Activated CD8-positive, alpha-beta memory T cell treated with anti-CD3 and anti-CD28 coated beads, Interleukin-2, amount 50 U/mL, for 48 hours (primary cell): ENCODE results near the gene CDH4.
"Not testable (repeated sequence)": the region's sequence is repeated elsewhere in the genome, so short reads cannot be mapped to it uniquely, and the experiment has no call there.

Experiments
- DNase-seq: peaks from one replicate; pipeline ENCODE4 v3.0.0-alpha.2; 2020

CDH4 gene

GRCh38 chr20:61464307-61465303, 212.5 kb downstream of the CDH4 start:
- no peak for DNase-seq

DNA sequence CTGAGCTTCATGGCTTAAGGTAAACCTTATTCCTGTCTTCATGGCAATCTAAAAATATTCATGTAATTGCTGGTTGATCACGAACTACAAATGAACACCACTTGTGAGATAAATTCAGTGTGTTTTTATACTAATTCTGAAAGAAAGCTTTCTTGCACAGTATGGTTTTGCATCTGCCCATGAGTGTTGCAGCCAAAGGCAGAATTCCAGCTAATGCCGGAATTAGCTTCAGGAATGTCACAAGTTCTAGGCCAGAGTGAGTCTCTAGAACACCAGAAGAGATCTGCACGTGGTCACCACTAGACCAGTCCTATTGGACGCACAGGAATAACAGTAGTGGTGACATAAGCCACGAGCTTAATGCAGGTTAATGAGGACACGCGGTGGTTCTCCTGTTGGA, 223.7 kb downstream of the CDH4 start:
- DNase-seq: no peak

DNA sequence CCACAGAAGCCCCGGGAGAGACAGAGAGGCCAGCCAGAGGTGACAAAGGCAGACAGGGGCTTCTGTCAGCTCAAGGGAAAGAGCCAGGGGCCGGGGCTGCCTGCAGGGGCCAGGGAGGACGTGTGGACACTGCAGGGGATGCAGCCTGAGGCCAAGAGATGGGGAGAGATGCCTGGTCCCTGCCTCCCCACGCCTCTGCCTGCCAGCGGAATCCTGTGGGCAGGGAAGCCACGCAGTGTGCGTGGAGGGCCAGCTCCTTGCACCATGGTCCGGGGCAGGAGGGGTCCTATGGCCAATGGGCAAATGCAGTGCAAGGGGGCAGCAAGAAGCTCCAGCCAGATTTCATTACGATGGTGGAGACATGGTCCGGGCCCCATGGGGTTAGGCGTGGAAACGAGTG, 224.9 kb downstream of the CDH4 start:
- DNase-seq: no peak

DNA sequence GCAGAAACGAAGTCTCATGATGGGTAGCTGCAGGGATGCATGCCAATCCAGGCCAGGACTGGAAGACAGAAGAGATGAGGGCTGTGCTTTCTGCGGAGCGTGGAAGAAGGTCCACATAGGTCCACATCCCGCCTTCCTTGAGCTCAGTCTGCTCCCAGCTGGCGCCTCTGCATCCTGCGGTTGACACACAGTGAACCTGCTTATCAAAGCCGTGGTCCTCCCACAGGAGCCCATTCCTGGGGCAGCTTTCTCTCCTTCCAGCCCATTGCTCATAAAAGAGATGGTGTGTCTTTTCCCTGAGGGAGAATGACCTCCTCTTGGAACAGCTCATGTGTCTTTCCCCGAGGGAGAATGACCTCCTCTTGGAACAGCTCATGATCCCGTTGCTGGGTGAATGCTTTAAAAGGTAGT, 225.4 kb downstream of the CDH4 start:
- DNase-seq: no peak

DNA sequence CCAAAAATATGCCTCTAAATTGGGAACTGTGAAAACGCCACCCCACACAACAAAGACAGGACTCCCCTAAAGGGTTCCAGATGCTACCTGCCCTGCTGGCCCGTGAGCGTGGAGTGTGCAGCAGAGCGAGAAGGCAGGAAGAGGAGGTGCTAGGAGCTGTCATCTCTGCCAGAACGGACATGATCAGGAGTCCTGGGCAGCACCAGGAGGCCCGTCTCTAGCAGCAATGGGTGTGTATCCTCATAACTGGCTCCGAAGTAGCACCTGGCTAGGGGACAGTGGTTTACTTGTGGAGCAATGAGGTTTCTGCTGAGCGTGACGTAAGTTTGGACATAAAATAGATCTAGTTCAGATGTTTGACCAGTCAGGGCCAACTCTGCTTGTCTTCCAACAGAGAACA, 226.0 kb downstream of the CDH4 start:
- DNase-seq: no peak

- no peak for DNase-seq
These were observed 226.7 kb downstream of the CDH4 start for GRCh38 chr20:61478611-61479305.

- not testable (repeated sequence) for DNase-seq
These were observed 227.4 kb downstream of the CDH4 start for GRCh38 chr20:61479433-61479832.

GRCh38 chr20:61480158-61480825, 228.2 kb downstream of the CDH4 start:
- DNase-seq: no peak

DNA sequence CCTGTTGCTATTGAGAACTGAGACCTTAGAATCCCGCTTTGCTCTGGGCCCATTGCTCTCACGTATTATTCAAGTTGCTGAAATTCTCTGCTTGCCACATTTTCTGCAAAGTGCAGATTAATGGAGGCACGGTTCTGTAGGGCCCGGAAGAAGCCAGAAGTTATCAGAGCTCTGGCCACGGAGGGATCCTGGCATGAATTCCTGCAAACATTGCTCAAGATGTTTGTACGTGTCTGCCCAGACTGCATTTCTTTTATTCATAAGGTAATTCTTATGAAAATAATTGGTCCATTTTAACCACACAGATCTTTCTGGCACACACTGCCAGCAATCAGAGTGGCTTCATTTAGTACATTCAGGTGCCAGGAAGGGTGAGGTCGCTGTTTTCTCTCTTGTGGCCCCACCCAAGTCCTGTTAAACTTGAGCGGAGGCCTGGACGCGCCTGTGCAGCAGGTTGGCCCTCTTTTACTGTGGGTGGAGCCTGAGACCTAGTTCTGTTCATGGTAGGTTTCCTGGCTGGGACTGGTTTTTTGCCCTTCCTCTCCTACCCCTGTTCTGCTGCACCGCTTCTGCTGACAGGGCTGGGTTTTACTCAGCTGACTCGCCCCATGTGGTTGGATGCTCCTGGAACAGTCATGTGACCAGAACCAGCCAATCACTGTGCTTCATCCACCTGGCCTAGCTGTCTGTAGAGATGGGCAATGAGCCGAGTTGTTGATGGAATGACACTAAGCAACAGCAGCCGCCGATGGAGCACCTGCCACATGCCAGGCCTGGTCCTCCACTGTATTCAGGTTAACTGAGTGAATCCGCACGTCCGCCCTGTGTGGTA, 230.2 kb downstream of the CDH4 start:
- no peak for DNase-seq

DNA sequence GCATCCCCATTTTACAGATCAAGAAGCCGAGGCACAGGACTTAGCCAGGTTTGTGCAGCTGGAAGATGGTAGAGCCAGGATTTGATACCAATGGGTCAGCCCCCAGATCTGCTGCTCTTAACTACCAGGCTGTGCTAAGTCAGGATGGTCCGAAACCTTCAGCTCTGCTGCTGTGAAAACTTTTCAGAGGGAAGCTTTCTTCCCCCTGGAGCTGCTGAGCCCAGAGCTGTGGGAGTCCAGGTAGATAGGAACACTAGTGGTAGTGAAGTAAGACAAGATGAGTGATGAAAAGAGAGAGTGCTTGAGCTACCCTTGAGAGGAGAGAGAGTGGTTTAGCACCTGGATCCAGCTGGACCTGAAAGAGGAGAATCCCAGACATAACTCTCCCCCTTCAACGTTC, 230.8 kb downstream of the CDH4 start:
- DNase-seq: no peak

DNA sequence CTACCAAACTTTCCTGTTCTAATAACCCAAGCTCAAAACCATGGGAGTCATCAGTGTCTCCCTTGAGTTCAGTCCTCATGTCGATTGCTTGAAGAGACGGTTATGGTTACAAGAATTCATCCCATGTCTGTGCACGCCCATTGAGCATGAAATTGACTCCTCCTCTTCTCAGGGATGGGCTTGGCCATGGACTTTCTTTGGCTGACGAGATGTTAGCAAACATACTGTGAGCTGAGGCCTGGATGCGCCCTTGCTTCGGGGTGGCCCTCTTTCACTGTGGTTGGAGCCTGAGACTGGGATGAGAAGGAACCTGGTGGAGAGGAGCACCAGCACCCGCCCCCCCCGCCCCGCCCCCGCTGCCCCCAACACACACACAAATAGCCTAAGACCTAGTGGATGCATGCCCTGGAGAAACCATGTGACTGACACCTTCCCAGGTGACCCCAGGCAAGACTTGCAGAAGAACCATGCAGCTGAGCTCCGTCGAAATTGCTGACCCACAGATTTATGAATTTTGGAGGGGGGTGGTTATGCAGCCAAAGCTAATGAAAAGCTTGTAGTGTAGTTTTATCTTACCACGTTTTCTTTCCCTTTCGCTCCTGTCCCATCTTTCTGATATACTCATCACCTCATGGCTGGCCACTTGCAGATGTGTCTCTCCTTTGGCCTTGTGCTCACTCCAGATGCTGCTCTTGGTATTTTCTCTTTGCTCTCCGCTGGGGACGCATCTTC, 231.4 kb downstream of the CDH4 start:
- no peak for DNase-seq

- no peak for DNase-seq
These were observed 234.1 kb downstream of the CDH4 start for GRCh38 chr20:61486198-61486597.

DNA sequence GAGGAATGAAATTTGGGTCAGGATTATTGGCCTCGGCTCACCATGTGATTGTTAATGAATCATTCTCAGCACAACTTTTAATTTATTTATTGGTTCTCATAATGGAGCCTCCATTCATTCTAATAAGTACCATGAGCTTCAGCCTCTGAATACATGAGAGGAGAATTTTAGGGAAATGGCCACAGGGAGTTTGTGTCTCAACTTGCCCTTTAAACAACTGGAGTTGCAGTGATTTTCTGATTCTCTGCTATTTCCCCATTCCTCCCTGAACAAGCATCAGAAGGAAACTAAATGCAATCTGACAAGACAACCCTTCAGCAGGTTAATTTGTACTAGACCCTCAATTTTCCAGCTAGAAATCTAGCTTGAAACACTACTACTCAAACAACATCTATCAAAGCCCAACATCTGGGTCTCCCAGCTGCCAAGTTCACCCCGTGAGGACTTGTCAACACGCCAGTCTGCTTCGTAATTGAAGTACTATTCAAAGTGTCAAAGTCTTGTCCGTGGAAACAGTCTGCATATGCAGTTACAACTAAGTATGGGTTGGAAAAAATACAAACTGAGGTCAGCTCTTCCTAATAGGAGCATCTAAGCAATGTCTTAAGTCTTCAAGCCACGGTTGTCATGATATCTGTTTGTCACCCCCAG, 235.4 kb downstream of the CDH4 start:
- DNase-seq: no peak

GRCh38 chr20:61487997-61488371, 235.9 kb downstream of the CDH4 start:
- no peak for DNase-seq

DNA sequence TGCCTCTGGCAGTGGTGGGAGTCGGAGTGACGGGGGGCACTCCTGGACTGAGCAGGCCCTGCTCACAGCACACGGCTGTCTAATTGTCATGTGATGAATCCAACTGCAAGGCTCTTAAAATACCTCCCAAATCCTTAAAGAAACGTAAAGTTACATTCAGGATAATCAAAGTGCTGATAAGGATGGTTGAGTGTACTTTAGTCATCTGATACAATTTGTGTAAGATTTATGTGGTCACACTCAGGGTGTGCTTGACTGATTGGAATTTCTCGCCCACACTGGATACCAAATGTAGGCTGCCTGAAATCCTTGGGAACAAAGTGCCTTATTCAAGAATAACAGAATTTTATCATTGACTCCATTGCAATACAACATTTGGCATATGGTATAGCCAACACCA, 238.7 kb downstream of the CDH4 start:
- DNase-seq: no peak

- no peak for DNase-seq
These were observed 240.0 kb downstream of the CDH4 start for GRCh38 chr20:61492065-61492464.

- DNase-seq: no peak
These were observed 241.8 kb downstream of the CDH4 start for GRCh38 chr20:61493798-61494305.

- no peak for DNase-seq
These were observed 242.9 kb downstream of the CDH4 start for GRCh38 chr20:61494763-61495575.

DNA sequence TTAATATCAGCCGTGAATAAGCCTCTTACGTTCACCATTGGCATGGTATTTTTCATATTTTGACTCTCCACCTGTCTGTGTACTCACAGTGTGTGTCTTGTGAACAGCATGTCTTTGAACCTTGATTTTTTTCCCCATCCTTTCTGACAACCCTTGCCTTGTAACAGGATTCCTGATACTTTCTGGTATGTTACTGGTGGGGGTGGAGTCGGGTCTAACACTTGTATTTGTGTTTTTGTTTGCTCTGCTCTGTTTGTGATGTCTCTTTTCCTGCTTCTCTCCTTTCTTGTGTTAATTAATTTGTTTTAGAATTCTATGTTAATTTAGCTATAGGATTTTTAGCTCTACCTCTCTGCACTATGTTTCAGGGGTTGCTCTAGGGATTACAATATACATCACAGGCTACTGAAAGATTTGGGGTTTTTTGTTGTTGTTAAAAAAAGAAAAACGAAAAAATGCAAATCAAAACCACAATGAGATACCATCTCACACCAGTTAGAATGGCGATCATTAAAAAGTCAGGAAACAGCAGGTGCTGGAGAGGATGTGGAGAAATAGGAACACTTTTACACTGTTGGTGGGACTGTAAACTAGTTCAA, 245.1 kb downstream of the CDH4 start:
- no peak for DNase-seq
